Activated naive CD4-positive, alpha-beta T cell treated with anti-CD3 and anti-CD28 coated beads, Interleukin-2, amount 50 U/mL, for 16 hours (primary cell): Measurements from ENCODE around the gene SRGAP1.

Experiments
- DNase-seq: peaks from one replicate; pipeline ENCODE4 v3.0.0-alpha.2; 2020

SRGAP1 gene

GRCh38 chr12:63977441-63977840, 132.9 kb downstream of the SRGAP1 start:
- no peak for DNase-seq

DNA sequence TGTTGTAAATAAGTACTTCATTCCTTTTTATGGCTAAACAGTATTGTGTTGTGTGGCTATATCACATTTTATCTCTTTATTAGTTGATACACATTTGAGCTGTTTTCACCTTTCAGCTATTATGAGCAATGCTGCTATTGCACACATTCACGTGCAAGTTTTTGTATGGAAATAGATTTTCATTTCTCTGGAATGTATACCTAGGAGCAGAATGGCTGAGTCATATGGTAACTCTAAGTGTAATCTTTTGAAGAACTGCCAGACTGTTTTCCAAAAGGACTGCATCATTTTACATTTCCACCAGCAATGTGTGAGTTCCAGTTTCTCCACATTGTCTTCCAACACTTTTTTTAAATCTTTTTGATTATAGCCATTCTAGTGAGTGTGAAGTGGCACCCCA, 134.0 kb downstream of the SRGAP1 start:
- no peak for DNase-seq

DNA sequence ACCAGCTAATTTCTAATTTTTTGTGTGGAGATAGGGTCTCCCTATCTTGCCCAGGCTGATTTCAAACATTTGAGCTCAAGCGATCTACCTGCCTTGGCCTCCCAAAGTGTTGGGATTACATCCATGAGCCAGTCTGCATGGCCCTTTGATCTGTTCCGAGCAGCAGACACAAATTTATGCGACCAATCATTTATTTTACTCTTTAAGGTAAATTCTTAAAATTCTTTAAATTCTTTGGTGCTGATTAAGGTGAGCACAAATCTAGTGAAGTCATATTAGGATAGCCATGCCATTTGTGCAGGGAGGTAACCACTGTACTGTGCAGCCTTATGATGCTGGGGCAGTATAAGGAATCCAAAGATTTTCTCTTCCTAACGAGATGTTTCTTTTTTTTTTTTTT, 135.7 kb downstream of the SRGAP1 start:
- no peak for DNase-seq

DNA sequence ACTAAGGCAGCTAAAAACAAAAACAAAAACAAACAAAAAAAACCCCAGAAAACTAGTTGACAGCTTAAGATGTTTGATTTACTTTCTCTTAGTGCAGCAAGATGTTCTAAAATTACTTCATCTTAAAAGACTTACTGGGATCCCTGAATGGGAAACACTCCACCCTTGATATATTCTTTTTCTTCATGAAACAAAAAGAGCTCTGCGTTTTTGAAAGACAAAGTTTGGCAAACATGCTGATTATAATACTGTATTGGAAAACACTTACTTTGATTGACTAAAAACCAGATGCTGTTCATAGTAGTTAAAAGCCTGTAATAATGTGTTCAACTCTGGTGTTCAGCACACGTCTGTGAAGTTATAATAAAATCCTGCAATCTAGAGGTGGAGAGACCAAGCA, 136.8 kb downstream of the SRGAP1 start:
- DNase-seq: no peak

DNA sequence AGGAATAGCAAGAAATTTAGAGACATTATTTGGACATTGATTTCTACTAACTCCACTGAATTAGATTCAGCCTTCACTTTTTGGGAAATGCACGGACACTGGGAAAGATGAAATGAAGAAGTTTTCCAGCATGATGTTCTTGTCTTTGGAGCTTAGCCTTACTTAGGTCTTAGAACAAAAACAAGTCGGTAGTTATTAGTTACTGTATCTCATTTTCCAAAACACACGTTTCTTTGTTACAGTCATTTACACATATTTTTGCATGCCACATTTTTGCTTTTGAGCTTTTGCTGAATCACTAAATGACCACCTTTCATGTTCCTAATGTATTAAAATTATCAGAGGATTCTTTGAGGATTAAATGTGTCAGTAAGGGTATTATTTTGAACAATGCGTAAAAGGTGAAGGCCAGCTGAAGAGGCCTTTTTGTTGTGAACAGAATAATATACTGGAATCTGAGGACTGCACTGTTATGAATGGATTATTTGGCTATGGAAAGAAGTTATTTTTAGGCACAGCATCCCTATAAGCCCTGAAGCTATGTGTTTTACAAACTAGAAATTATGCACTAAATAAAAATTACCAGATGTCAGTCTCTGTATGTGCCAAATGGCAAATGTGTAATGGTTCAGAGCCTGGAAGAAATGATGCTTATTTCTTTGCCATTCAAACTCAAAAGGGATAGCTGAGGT, 138.2 kb downstream of the SRGAP1 start:
- no peak for DNase-seq

GRCh38 chr12:63985456-63985855, 141.0 kb downstream of the SRGAP1 start:
- DNase-seq: no peak

GRCh38 chr12:63985945-63986344, 141.4 kb downstream of the SRGAP1 start:
- no peak for DNase-seq

DNA sequence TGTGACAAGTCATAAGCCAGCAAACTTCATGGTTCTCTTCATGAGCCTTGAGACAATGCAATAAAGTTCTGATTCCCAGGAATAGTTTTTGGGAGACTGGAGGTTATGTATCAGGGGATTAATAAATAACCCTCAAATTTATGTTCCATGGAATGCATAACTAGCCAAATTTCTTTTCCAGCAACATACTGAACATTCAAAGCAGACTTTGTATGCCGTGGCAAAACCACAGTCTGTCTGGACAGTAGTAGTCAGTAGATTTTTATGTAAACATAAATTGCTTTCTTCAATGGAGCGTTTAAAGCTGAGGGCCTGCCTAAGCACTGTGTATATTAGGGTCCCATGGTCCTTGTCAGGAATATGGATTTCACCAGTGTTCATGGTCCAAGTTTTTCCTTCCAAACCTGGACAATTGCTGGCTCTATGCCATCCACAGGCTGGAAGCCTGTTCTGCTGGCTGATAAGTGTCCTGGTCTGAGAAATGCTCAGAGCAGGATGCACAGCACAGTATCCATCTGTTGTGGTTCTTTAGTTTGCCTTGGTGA, 144.9 kb downstream of the SRGAP1 start:
- DNase-seq: no peak

GRCh38 chr12:63990828-63991547, 146.5 kb downstream of the SRGAP1 start:
- no peak for DNase-seq

DNA sequence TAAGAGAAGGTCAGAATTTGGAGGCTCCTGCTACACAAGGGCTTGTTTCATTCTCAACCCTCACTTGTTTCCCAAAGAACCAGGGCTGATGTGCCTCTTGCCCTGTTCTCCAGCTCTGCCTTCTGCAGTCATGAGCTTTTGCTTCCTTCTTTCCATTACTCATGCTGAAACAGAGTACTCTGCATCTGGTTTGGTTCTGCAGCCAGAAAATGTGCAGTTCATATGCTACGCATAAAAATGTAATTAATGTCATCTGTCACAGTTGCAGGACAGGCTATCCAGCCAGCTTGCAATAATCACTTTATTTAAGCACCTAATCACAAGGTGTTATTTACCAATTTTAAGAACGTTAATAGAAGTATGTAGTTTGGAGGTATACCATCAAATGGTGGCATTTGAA, 150.2 kb downstream of the SRGAP1 start:
- DNase-seq: no peak

- DNase-seq: no peak
Measured at GRCh38 chr12:63995512-63995911, 151.0 kb downstream of the SRGAP1 start.

- no peak for DNase-seq
Measured at GRCh38 chr12:63996556-63996955, 152.1 kb downstream of the SRGAP1 start.

DNA sequence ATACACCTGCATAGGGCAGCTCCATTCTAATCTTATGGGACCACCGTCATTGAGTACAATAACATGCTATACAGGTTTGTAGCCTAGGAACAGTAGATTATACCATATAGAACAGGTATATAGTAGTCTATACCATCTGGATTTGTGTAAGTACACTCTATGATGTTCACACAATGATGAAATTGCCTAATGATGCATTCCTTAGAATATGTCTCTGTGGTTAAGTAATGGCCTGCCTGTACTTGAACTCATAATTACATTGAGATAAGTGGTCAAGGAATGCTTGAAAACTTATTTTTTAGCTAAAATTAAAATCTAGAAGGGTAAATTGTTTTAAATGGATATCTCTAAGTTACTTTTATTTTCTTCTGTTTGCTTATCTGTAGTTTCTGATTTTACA, 152.7 kb downstream of the SRGAP1 start:
- no peak for DNase-seq

DNA sequence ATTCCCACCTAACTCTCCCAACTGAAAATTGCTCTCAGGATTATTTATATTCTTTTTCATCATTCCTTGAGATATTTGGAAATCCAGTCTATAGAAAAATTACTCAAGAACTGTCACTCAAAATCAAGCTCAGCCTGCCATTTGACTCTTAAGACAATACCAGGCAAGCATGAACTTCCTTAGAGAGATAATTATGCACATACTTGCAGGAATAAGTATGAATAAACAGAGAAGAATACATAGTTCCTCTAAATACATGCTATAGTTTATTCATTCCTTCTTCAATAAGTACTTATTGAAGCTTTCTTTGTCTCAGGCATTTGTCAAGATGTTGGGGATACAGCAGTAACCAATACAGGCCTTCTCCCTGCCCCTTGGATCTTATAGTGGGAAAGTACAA, 154.1 kb downstream of the SRGAP1 start:
- DNase-seq: no peak

DNA sequence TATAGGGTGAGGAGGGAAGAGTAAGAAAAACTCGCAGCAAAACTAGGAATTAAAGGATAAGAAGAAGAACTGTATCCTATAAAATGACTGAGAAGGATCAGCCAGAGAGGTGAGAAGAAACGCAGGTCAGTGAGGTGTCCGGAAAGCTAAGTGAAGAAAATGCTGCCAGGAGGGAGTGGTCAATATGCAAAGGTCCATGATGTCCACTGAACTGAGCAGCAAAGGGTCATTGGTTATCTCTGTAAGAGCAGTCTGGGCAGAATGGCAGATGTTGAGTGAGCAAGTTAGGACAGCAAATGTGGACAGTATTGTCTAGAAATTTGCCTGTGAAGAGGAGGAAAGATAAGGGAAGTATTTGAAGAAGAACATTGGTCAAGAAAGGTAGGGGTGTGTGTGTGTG, 155.4 kb downstream of the SRGAP1 start:
- no peak for DNase-seq

DNA sequence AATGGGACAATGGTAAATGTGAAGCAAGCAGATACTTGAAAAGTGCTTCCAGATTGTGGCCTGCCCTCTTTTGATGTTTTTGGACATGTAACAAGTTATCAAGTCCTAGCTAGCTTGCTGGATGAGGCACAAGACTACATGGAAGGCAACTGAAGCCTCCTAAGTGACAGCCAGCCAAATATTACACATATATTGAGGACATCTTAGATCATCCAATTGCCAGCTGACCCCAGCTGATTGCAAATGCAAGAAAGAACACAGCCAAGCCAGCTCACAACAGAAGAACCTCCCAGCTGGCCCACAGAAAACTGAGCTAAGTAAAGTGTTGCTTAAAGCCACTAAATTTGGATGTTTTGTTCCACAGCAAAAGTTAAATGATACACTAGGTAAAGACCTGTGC, 156.9 kb downstream of the SRGAP1 start:
- no peak for DNase-seq

DNA sequence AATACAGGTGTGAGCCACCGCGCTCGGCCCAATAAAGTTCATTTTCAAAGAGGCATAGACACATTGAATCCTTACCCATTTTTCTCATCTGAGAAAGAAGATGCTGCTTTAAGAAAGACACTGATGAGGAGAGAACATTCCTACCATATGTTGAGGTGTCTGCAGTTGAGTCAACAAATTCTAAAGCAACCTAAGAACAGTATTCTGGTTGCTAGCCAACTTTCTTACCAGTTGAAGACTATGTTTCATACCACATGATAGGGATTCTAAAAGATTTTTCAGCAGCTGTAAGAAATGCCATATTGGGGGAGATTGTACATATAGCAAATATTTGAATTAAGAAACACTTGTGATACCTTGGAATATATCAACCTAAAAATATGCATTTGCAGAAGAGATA, 160.1 kb downstream of the SRGAP1 start:
- DNase-seq: no peak

- no peak for DNase-seq
Measured at GRCh38 chr12:64006211-64006825, 161.8 kb downstream of the SRGAP1 start.

DNA sequence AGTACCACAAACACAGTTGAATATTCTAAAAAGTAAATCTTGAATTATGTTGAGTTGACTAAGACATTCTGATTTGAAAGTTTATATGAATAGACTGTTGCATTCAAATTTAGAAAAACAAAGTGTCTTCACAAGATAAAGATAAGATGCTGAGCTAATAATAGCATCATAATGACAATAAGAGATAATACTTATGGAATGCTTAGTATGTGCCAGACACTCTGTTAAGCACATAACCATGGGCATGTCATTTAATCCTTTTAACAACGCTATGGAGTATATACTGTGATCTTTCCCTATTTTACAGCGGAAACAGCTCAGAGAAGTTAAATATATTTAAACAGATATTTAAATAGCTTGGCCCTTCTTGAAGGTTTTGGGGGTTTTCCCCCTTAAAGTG, 163.4 kb downstream of the SRGAP1 start:
- no peak for DNase-seq

GRCh38 chr12:64008596-64008995, 164.1 kb downstream of the SRGAP1 start:
- no peak for DNase-seq

DNA sequence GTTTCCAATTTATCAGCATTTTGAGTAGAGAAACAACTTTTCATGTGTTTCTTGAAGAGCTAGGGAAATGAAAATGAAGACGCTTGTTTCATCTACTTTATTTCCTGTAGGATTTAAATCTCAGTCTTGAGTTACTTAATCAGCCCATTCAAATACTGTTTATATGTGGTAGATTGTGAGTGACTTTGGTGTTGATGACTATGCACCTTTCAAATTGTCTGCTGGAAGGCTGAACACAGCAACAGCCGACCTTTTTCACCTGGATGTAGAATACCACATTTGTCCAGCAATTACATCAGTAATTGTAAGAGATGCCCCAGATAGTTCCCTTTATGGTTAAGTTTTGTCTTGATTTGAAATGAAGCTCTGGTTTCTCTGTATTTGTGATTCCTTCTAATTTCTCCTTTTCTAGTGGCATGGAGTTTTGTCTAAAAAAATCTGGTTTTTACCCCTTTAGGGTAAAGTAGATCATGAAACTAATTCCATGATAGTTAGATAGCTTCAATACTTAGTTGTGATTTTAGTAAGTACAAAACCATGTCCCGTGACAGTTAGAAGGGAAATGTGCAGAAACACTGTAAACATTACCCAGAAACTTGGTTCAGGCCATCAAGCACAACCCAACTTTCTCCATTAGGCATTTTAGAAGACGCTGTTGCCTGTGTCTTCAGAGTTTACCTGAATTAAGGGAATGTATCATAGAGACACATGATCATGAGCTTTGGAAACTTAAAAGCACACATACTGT, 165.0 kb downstream of the SRGAP1 start:
- DNase-seq: no peak

DNA sequence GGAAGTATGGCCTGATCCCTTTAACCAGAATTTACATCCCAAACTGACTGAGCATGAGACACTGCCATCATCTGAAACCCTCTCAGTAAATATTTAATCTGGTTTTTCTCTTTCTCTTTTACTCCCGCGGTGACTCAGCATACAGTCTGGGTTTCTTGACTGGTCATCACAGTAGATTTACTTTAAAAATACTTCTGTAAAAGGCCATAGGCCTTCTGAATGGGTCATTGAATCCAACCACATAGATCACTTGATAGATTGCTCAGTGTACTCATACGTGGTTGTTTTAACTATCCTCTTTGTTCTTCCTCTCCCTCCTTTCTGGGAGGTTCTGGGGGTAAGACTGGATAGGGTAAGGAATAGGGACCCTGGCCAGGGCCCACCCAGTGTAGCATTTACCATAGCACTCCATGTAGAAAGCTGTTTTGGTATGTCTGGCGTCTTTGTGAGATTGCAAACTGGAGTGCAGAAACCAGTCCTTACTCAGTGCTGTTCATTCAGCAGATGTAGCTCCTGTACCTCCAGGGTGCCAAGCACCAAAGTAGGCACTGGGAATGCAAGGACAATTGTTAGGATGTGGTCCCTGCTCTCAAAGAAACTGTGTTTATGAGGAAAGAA, 165.7 kb downstream of the SRGAP1 start:
- DNase-seq: no peak

DNA sequence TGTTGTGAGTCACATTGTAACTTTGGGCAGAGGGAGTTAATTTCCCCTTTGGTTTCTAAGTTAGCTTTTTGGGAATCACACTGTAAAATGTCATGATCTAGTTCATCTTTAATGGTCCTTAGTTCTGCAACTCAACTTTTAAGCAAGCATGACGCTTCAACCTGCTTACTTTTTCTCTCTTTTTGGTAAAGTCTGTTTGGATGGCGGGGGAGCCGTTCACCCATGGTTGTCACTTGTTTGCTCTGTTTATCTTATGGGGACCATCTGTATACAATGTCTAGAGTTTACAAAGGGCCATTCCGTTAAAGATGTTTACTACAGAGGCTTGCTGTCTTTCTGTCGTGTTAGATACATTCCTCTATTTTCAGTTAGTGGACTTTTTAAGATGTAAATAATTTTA, 172.0 kb downstream of the SRGAP1 start:
- DNase-seq: no peak
